WTC11 (cell line): ENCODE data around the gene BLOC1S5. TPM values are rescaled to one million over a fixed set of nuclear protein-coding genes. Genes with fewer than 3 reads are reported as not detected.

ENCODE experiments used
- ATAC-seq: fragments of 200-7000 bp; cut with Tn5 transposase; 2 replicates; pipeline ENCODE4 v1.10.0; 2021; ENCODE audit warnings: mild to moderate bottlenecking, moderate library complexity
- CTCF ChIA-PET: fragments of 300-600 bp; sonication (Branson Sonifier 250); formaldehyde crosslinking; loops from one replicate; lab custom pipeline; 2021; ENCODE audit warnings: antibody characterized with exemption; lab: Charles Lee
- POLR2A ChIA-PET: fragments of 350-600 bp; sonication (Branson Sonifier 250); formaldehyde crosslinking; loops from one replicate; lab custom pipeline; 2021; ENCODE audit warnings: antibody characterized with exemption; lab: Charles Lee
- DNase-seq: peaks from one replicate; pipeline ENCODE4 v3.0.0; 2021; ENCODE audit warnings: low spot score
- H3K27ac Mint-ChIP-seq: 2 replicates; pipeline ENCODE4 v1.8.0; 2021; ENCODE audit warnings: mixed read lengths
- H3K27me3 Mint-ChIP-seq: 2 replicates; pipeline ENCODE4 v1.8.0; 2021; ENCODE audit warnings: low read depth, mild to moderate bottlenecking, moderate library complexity, mixed read lengths
- H3K36me3 Mint-ChIP-seq: 2 replicates; pipeline ENCODE4 v1.8.0; 2021; ENCODE audit warnings: mixed read lengths
- H3K4me1 Mint-ChIP-seq: 2 replicates; pipeline ENCODE4 v1.8.0; 2022; ENCODE audit warnings: mixed read lengths
- H3K4me3 Mint-ChIP-seq: 2 replicates; pipeline ENCODE4 v1.8.0; 2021; ENCODE audit warnings: mild to moderate bottlenecking, moderate library complexity, mixed read lengths
- H3K9me3 Mint-ChIP-seq: 2 replicates; pipeline ENCODE4 v1.8.0; 2021; ENCODE audit warnings: mixed read lengths
- CBFB ChIP-seq: sonication (generic); formaldehyde crosslinking; IDR thresholded peaks from 2 replicates; pipeline ENCODE4 v1.8.1; 2022; ENCODE audit warnings: mild to moderate bottlenecking, low read depth, missing genetic modification reagents
- CTCF ChIP-seq: fragments of 200-600 bp; IDR thresholded peaks from 2 replicates; pipeline ENCODE4 v1.8.0; 2022; ENCODE audit warnings: antibody characterized with exemption
- E2F5 ChIP-seq: sonication (generic); formaldehyde crosslinking; IDR thresholded peaks from 2 replicates; pipeline ENCODE4 v1.8.1; 2022; ENCODE audit warnings: mild to moderate bottlenecking, moderate library complexity, missing genetic modification reagents
- ELF4 ChIP-seq: sonication (generic); formaldehyde crosslinking; IDR thresholded peaks from 2 replicates; pipeline ENCODE4 v1.8.1; 2022; ENCODE audit warnings: low read depth, mild to moderate bottlenecking, moderate library complexity, missing genetic modification reagents
- EMX1 ChIP-seq: fragments of 250-450 bp; sonication (Bioruptor Pico); IDR thresholded peaks from 2 replicates; pipeline ENCODE4 v1.8.0; 2021; ENCODE audit warnings: mild to moderate bottlenecking
- ERG ChIP-seq: fragments of 250-450 bp; sonication (Bioruptor Pico); IDR thresholded peaks from 2 replicates; pipeline ENCODE4 v1.8.0; 2021; ENCODE audit warnings: mild to moderate bottlenecking
- GABPB1 ChIP-seq: sonication (generic); formaldehyde crosslinking; IDR thresholded peaks from 2 replicates; pipeline ENCODE4 v1.8.1; 2023; ENCODE audit warnings: mild to moderate bottlenecking, missing genetic modification reagents
- JAZF1 ChIP-seq: fragments of 250-450 bp; sonication (Bioruptor Pico); IDR thresholded peaks from 2 replicates; pipeline ENCODE4 v1.9.0; 2021; ENCODE audit warnings: moderate library complexity, mild to moderate bottlenecking, inconsistent platforms
- JUN ChIP-seq: sonication (generic); formaldehyde crosslinking; IDR thresholded peaks from 2 replicates; pipeline ENCODE4 v1.8.0; 2023; ENCODE audit warnings: mild to moderate bottlenecking, missing genetic modification reagents
- MLX ChIP-seq: sonication (generic); formaldehyde crosslinking; IDR thresholded peaks from 2 replicates; pipeline ENCODE4 v1.8.1; 2023; ENCODE audit warnings: mild to moderate bottlenecking, missing genetic modification reagents, moderate library complexity
- NFE2L1 ChIP-seq: sonication (generic); formaldehyde crosslinking; IDR thresholded peaks from 2 replicates; pipeline ENCODE4 v1.8.1; 2023; ENCODE audit warnings: missing genetic modification reagents
- NR2C2 ChIP-seq: sonication (generic); formaldehyde crosslinking; IDR thresholded peaks from 2 replicates; pipeline ENCODE4 v1.8.0; 2022; ENCODE audit warnings: mild to moderate bottlenecking, missing genetic modification reagents
- NR3C1 ChIP-seq: sonication (generic); formaldehyde crosslinking; conservative IDR thresholded peaks from 2 replicates; pipeline ENCODE4 v1.8.1; 2023; ENCODE audit warnings: low read depth, mild to moderate bottlenecking, missing genetic modification reagents
- SOX15 ChIP-seq: fragments of 250-450 bp; sonication (Bioruptor Pico); IDR thresholded peaks from 2 replicates; pipeline ENCODE4 v1.9.0; 2021; ENCODE audit warnings: mild to moderate bottlenecking
- SP1 ChIP-seq: sonication (generic); formaldehyde crosslinking; conservative IDR thresholded peaks from 2 replicates; pipeline ENCODE4 v1.8.1; 2022; ENCODE audit warnings: missing genetic modification reagents
- TEAD4 ChIP-seq: sonication (generic); formaldehyde crosslinking; IDR thresholded peaks from 2 replicates; pipeline ENCODE4 v1.8.0; 2022; ENCODE audit warnings: mild to moderate bottlenecking, missing genetic modification reagents
- ZNF396 ChIP-seq: fragments of 250-450 bp; sonication (Bioruptor Pico); IDR thresholded peaks from 2 replicates; pipeline ENCODE4 v1.8.0; 2021; ENCODE audit warnings: mild to moderate bottlenecking, moderate library complexity, borderline replicate concordance
- ZNF416 ChIP-seq: fragments of 250-450 bp; sonication (Bioruptor Pico); IDR thresholded peaks from 2 replicates; pipeline ENCODE4 v1.9.0; 2021; ENCODE audit warnings: mild to moderate bottlenecking, inconsistent platforms
- ZNF423 ChIP-seq: fragments of 250-450 bp; sonication (Bioruptor Pico); IDR thresholded peaks from 2 replicates; pipeline ENCODE4 v2.1.2; 2022; ENCODE audit warnings: mild to moderate bottlenecking, moderate library complexity
- total RNA-seq: library from RNA; stranded (reverse); gene quantifications from 3 replicates; pipeline ENCODE4 v1.2.3, GENCODE V29; 2021
- TF ChIP-seq, protein P1 (sequence below): fragments of 250-450 bp; sonication (Bioruptor Pico); IDR thresholded peaks from 2 replicates; pipeline ENCODE4 v2.1.2; 2022; ENCODE audit warnings: mild to moderate bottlenecking, moderate library complexity
- TF ChIP-seq, protein P2 (sequence below): fragments of 250-450 bp; sonication (Bioruptor Pico); IDR thresholded peaks from 2 replicates; pipeline ENCODE4 v1.9.0; 2021; ENCODE audit warnings: mild to moderate bottlenecking
- TF ChIP-seq, protein P3 (sequence below): sonication (generic); formaldehyde crosslinking; IDR thresholded peaks from 2 replicates; pipeline ENCODE4 v1.8.0; 2022; ENCODE audit warnings: mild to moderate bottlenecking, missing genetic modification reagents

BLOC1S5 gene
- total RNA-seq, 1 experiment from 2014 or later = 17.9 TPM

GRCh38 chr6:8061736-8062135 is 2.5 kb downstream of the BLOC1S5 start:
- ChIA-PET POLR2A (no interaction called here), CTCF (no interaction called here)

DNA sequence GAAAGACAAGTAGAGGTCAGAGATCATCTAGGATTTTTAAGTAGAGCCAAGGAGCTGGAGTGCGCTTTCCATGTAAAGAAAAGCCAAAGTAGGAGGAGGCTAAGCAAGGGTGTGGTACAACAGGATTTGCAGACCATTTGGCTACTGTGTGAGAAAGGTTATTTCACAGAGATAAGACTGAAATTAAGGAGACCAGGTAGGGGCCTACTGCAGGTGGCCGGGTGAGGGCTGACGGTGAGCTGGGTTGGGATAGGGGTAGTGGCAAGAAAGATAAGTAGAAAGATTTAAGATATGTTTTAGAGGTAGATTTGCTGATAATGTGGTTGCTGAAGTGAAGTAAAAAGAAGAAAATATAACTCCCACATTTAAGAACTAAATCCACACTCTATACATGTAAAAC is 3.8 kb downstream of the BLOC1S5 start:
- ChIA-PET POLR2A (no interaction called here), CTCF (no interaction called here)
- DNase-seq (no peak), ATAC-seq (no peak)
- Mint-ChIP-seq H3K9me3 (no peaks in the 10 kb centered on the region), H3K4me1 (peaks cover 15% of the 10 kb centered on the region), H3K27me3 (no peaks in the 10 kb centered on the region), H3K4me3 (no peak overlapping the region), H3K27ac (no peak overlapping the region), H3K36me3 (peaks cover 19% of the 10 kb centered on the region)
- TF ChIP-seq JUN (no peak), CBFB (no peak), GABPB1 (CRISPR knock-in tag) (no peak), TEAD4 (CRISPR knock-in tag) (no peak), NR3C1 (CRISPR knock-in tag) (no peak), EMX1 (CRISPR knock-in tag) (no peak), JAZF1 (CRISPR knock-in tag) (no peak), MLX (CRISPR knock-in tag) (no peak), ZNF416 (no peak), E2F5 (no peak), NFE2L1 (CRISPR knock-in tag) (no peak)
- TF ChIP-seq, protein P1, sequence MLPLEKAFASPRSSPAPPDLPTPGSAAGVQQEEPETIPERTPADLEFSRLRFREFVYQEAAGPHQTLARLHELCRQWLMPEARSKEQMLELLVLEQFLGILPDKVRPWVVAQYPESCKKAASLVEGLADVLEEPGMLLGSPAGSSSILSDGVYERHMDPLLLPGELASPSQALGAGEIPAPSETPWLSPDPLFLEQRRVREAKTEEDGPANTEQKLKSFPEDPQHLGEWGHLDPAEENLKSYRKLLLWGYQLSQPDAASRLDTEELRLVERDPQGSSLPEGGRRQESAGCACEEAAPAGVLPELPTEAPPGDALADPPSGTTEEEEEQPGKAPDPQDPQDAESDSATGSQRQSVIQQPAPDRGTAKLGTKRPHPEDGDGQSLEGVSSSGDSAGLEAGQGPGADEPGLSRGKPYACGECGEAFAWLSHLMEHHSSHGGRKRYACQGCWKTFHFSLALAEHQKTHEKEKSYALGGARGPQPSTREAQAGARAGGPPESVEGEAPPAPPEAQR (CRISPR knock-in tag) = no peak

More at GRCh38 chr6:8061736-8062135, 2.5 kb downstream of the BLOC1S5 start:
- Mint-ChIP-seq H3K4me3 (no peak overlapping the region), H3K9me3 (no peaks in the 10 kb centered on the region), H3K36me3 (peaks cover 16% of the 10 kb centered on the region), H3K27ac (no peak overlapping the region), H3K4me1 (peaks cover 28% of the 10 kb centered on the region), H3K27me3 (no peaks in the 10 kb centered on the region)
- no peak for TF ChIP-seq ELF4 (CRISPR knock-in tag)
- no peak for TF ChIP-seq CTCF
- TF ChIP-seq NR2C2 = no peak
- TF ChIP-seq, protein P2, sequence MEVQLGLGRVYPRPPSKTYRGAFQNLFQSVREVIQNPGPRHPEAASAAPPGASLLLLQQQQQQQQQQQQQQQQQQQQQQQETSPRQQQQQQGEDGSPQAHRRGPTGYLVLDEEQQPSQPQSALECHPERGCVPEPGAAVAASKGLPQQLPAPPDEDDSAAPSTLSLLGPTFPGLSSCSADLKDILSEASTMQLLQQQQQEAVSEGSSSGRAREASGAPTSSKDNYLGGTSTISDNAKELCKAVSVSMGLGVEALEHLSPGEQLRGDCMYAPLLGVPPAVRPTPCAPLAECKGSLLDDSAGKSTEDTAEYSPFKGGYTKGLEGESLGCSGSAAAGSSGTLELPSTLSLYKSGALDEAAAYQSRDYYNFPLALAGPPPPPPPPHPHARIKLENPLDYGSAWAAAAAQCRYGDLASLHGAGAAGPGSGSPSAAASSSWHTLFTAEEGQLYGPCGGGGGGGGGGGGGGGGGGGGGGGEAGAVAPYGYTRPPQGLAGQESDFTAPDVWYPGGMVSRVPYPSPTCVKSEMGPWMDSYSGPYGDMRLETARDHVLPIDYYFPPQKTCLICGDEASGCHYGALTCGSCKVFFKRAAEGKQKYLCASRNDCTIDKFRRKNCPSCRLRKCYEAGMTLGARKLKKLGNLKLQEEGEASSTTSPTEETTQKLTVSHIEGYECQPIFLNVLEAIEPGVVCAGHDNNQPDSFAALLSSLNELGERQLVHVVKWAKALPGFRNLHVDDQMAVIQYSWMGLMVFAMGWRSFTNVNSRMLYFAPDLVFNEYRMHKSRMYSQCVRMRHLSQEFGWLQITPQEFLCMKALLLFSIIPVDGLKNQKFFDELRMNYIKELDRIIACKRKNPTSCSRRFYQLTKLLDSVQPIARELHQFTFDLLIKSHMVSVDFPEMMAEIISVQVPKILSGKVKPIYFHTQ (CRISPR knock-in tag) = no peak
- no peak for TF ChIP-seq GABPB1 (CRISPR knock-in tag)
- TF ChIP-seq ZNF423 (CRISPR knock-in tag) = no peak
- TF ChIP-seq ERG = no peak
- no peak for TF ChIP-seq SOX15 (CRISPR knock-in tag)
- TF ChIP-seq ZNF396 (CRISPR knock-in tag) = no peak
- TF ChIP-seq SP1 = no peak
- TF ChIP-seq, protein P3, sequence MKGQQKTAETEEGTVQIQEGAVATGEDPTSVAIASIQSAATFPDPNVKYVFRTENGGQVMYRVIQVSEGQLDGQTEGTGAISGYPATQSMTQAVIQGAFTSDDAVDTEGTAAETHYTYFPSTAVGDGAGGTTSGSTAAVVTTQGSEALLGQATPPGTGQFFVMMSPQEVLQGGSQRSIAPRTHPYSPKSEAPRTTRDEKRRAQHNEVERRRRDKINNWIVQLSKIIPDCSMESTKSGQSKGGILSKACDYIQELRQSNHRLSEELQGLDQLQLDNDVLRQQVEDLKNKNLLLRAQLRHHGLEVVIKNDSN (CRISPR knock-in tag) = no peak
- DNase-seq (no peak), ATAC-seq (no peak)
